GM19467 (cell line): ENCODE data around the gene HPCAL4.

Experiments used
- ATAC-seq: cut with Tn5 transposase; IDR thresholded peaks from one replicate; pipeline ENCODE4 v1.9.1; 2021; ENCODE audit warnings: mild to moderate bottlenecking, moderate library complexity; ENCODE audit not compliant: unreplicated experiment

Gene HPCAL4

GRCh38 chr1:39678889-39679288 is 12.3 kb downstream of the HPCAL4 start:
- no peak for ATAC-seq

GRCh38 chr1:39677645-39678044 is 13.6 kb downstream of the HPCAL4 start:
- no peak for ATAC-seq

GRCh38 chr1:39676948-39677548 is 14.2 kb downstream of the HPCAL4 start:
- ATAC-seq = no peak

GRCh38 chr1:39675220-39675619 is 16.0 kb downstream of the HPCAL4 start:
- no peak for ATAC-seq

GRCh38 chr1:39673215-39673614 is 18.0 kb downstream of the HPCAL4 start:
- ATAC-seq = no peak

- ATAC-seq = no peak
Observed at GRCh38 chr1:39672551-39672947, 18.7 kb downstream of the HPCAL4 start.

GRCh38 chr1:39671793-39672550 is 19.3 kb downstream of the HPCAL4 start, which contains the start of gene NT5C1A:
Gene NT5C1A (minus strand): TSS chr1:39672107. CDS start chr1:39672038, 69 bp downstream.
- no peak for ATAC-seq

- no peak for ATAC-seq
Observed at GRCh38 chr1:39671433-39671792, 19.8 kb downstream of the HPCAL4 start.

GRCh38 chr1:39670689-39671088 is 20.5 kb downstream of the HPCAL4 start:
- no peak for ATAC-seq

- ATAC-seq = no peak
Observed at GRCh38 chr1:39668894-39669293, 22.3 kb downstream of the HPCAL4 start.

- no peak for ATAC-seq
Observed at GRCh38 chr1:39668111-39668510, 23.1 kb downstream of the HPCAL4 start.

GRCh38 chr1:39666772-39667171 is 24.5 kb downstream of the HPCAL4 start:
- ATAC-seq = peak; percentile 57

GRCh38 chr1:39663559-39663958 is 27.7 kb downstream of the HPCAL4 start:
- ATAC-seq = no peak

GRCh38 chr1:39662861-39663260 is 28.4 kb downstream of the HPCAL4 start:
- no peak for ATAC-seq

GRCh38 chr1:39659538-39659937 is 31.7 kb downstream of the HPCAL4 start:
- no peak for ATAC-seq

GRCh38 chr1:39659110-39659509 is 32.1 kb downstream of the HPCAL4 start:
- ATAC-seq = no peak

- ATAC-seq = no peak
Observed at GRCh38 chr1:39657923-39658485, 33.2 kb downstream of the HPCAL4 start.

- no peak for ATAC-seq
Observed at GRCh38 chr1:39657402-39657801, 33.8 kb downstream of the HPCAL4 start.

GRCh38 chr1:39656391-39656790 is 34.8 kb downstream of the HPCAL4 start:
- no peak for ATAC-seq

GRCh38 chr1:39655578-39656268 is 35.5 kb downstream of the HPCAL4 start:
- ATAC-seq = no peak

GRCh38 chr1:39654291-39654690 is 36.9 kb downstream of the HPCAL4 start:
- ATAC-seq = no peak
